ENCODE data around the gene NOXA1.
"Not testable (repeated sequence)": the region's sequence is repeated elsewhere in the genome, so short reads cannot be mapped to it uniquely, and the experiment has no call there.

The NOXA1 gene

GRCh38 chr9:137406085-137406760 lies 17.0 kb upstream of the NOXA1 start:
- no peak for DNase-seq (ENCODE audit: low spot score)

- DNase-seq (ENCODE audit: low spot score): peak; percentile 38
Observed at GRCh38 chr9:137406876-137407589, 16.2 kb upstream of the NOXA1 start.

- DNase-seq (ENCODE audit: low spot score): peak; percentile 22
Observed at GRCh38 chr9:137407590-137408300, 15.4 kb upstream of the NOXA1 start.

- no peak for DNase-seq (ENCODE audit: low spot score)
Observed at GRCh38 chr9:137408651-137409405, 14.4 kb upstream of the NOXA1 start.

- DNase-seq (ENCODE audit: low spot score): no peak
Observed at GRCh38 chr9:137409515-137409914, 13.7 kb upstream of the NOXA1 start.

- not testable (repeated sequence) for DNase-seq (ENCODE audit: low spot score)
Observed at GRCh38 chr9:137410236-137410890, 12.8 kb upstream of the NOXA1 start.

GRCh38 chr9:137410891-137411249 lies 12.3 kb upstream of the NOXA1 start:
- no peak for DNase-seq (ENCODE audit: low spot score)

GRCh38 chr9:137411260-137411644 lies 11.9 kb upstream of the NOXA1 start:
- no peak for DNase-seq (ENCODE audit: low spot score)

GRCh38 chr9:137411645-137412380 lies 11.4 kb upstream of the NOXA1 start:
- no peak for DNase-seq (ENCODE audit: low spot score)

- DNase-seq (ENCODE audit: low spot score): no peak
Observed at GRCh38 chr9:137412431-137412830, 10.8 kb upstream of the NOXA1 start.

- no peak for DNase-seq (ENCODE audit: low spot score)
Observed at GRCh38 chr9:137415451-137415850, 7.7 kb upstream of the NOXA1 start.

- no peak for DNase-seq (ENCODE audit: low spot score)
Observed at GRCh38 chr9:137416006-137416562, 7.1 kb upstream of the NOXA1 start.

- DNase-seq (ENCODE audit: low spot score): no peak
Observed at GRCh38 chr9:137416563-137417151, 6.5 kb upstream of the NOXA1 start.

- no peak for DNase-seq (ENCODE audit: low spot score)
Observed at GRCh38 chr9:137417161-137418021, 5.8 kb upstream of the NOXA1 start.

GRCh38 chr9:137421838-137422603 lies 1.2 kb upstream of the NOXA1 start:
- DNase-seq (ENCODE audit: low spot score): no peak

GRCh38 chr9:137423514-137424291 lies 510 bp downstream of the NOXA1 start:
- DNase-seq (ENCODE audit: low spot score): no peak

GRCh38 chr9:137426018-137426681 lies 3.0 kb downstream of the NOXA1 start:
- DNase-seq (ENCODE audit: low spot score): no peak

All from globus pallidus (tissue), 1 donor.